GM12801 (cell line): ENCODE measurements around the gene EHBP1.

Experiments used
- CTCF ChIP-seq: IDR thresholded peaks from one replicate; pipeline ENCODE4 v1.5.1; 2011; ENCODE audit warnings: control low read depth; ENCODE audit not compliant: insufficient read length; ENCODE audit errors: extremely low read depth

Gene EHBP1

GRCh38 chr2:62994206-62994605 is 288.7 kb downstream of the EHBP1 start:
- TF ChIP-seq CTCF: no peak

- TF ChIP-seq CTCF: no peak
Measured at GRCh38 chr2:62996534-62997186, 291.1 kb downstream of the EHBP1 start.

- TF ChIP-seq CTCF: no peak
Measured at GRCh38 chr2:62998949-62999348, 293.4 kb downstream of the EHBP1 start.

- TF ChIP-seq CTCF: no peak
Measured at GRCh38 chr2:62999905-63000304, 294.4 kb downstream of the EHBP1 start.

- no peak for TF ChIP-seq CTCF
Measured at GRCh38 chr2:63000801-63001200, 295.3 kb downstream of the EHBP1 start.

- TF ChIP-seq CTCF: no peak
Measured at GRCh38 chr2:63001576-63001975, 296.1 kb downstream of the EHBP1 start.

- TF ChIP-seq CTCF: no peak
Measured at GRCh38 chr2:63003351-63003750, 297.8 kb downstream of the EHBP1 start.
